Lower leg skin (tissue), 3 donors: ENCODE data around the gene LCE3A.

Experiments
- CTCF ChIP-seq, 3 donors: fragments of 450-650 bp; IDR thresholded peaks; one replicate each; pipeline ENCODE4 v1.5.1; 2016; ENCODE audit warnings: antibody characterized with exemption in 3 of 3, mild to moderate bottlenecking in 3 of 3, moderate library complexity in 2 of 3
- POLR2A ChIP-seq, 2 donors: fragments of 450-650 bp; IDR thresholded peaks; one replicate each; pipeline ENCODE4 v1.6.1; 2016 to 2017; ENCODE audit warnings: antibody characterized with exemption in 2 of 2, mild to moderate bottlenecking in 1 of 2, moderate library complexity in 1 of 2

GRCh38 chr1:152656459-152656858 is 33.6 kb upstream of the LCE3A start:
- TF ChIP-seq CTCF (IDR thresholded peaks at IDR 0.05) (no peak), POLR2A (IDR thresholded peaks at IDR 0.05) (no peak)
